Measurements from ENCODE around the gene FBXL12. TPM values are rescaled to one million over a fixed set of nuclear protein-coding genes. Genes with fewer than 3 reads are reported as not detected.

Gene FBXL12
- total and polyA plus RNA-seq, 2 of the 4 experiments (the other 2 are of a cell fraction): 8.1 to 42.6 TPM

DNA sequence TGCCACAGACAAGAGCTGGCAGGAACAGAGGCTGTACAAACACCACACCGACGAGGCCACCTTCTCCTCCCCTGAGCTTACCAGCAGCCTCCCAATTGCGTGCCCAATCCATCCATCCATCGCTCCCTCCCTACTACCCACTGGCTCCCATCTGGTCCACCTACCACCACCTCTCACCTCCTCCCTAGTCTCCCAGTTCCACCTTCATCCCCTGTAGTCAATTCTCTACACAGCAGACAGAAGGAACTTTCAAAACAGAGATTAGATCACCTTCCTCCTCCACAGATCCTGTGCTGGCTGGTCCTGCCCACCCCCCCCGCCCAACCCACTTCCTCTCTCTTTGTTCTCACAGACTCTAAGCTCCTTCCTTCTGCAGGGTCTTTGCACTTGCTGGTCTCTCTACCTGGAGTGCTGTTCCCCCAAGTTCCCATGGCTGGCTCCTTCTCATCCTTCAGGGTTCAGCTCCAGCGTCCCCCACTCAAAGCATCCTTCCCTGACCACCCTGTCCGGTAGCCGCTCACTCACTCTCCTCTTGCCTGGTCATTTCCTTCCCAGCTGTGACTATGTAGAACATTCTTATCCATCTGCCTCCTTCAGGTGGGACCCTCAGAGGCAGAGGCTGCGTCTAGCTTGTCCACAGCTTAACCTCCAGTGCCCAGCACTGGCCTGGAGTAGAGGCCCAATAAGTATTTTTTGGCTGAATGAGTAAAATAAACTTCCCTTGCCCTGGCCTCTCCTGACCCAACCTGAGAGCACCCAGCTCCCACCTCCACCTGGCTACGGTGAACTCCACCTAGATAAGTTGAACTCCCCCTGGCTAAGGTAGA, 39.3 kb upstream of the FBXL12 start:
- H4K5ac ChIP-seq (ENCODE audit: low read depth, low read length): no peak overlapping the region
- H3K4me1 ChIP-seq (ENCODE audit: control insufficient read depth, insufficient read depth, low read length): no peaks in the 10 kb centered on the region
- no TSS peak for BruUV-seq (replicated peaks)
- no peak overlapping the region for H3K4ac ChIP-seq (ENCODE audit: low read depth, low read length)
- WGBS, 2 experiments (ENCODE audit: extremely low coverage in 2 of 2, insufficient read length in 1 of 2): 90% methylated on average over 5 of the region's 10 CpGs; no CpG with 5 or more reads in 1 of the 2 experiments
- dilution Hi-C loops (cut with HindIII; ENCODE audit: low sequenced_read_pairs, unreplicated experiment) (no loop called here), intact Hi-C loops (cut with micrococcal nuclease) (no loop called here), in situ Hi-C loops (cut with MboI; ENCODE audit: low sequenced_read_pairs) (no loop called here)
- no peaks in the 10 kb centered on the region for H3K79me1 ChIP-seq (ENCODE audit: low read depth in 1 of 2, low read length in 2 of 2)
- no peaks in the 10 kb centered on the region for H3K27me3 ChIP-seq (ENCODE audit: control insufficient read depth, insufficient read depth, low read length)
- DNase-seq (no peak), ATAC-seq (ENCODE audit: low read depth) (no peak)
- H4K20me1 ChIP-seq (ENCODE audit: insufficient read depth, low read length): no peaks in the 10 kb centered on the region
- no peaks in the 10 kb centered on the region for H3K9me3 ChIP-seq (ENCODE audit: control insufficient read depth, insufficient read depth, low read length)
- H3K4me2 ChIP-seq (ENCODE audit: low read depth, low read length): no peak overlapping the region
- H2BK120ac ChIP-seq (ENCODE audit: low read depth, low read length): no peak overlapping the region
- H2BK5ac ChIP-seq (ENCODE audit: low read depth, low read length, poor library complexity, severe bottlenecking): no peak overlapping the region
- H3K14ac ChIP-seq (replicated peaks; ENCODE audit: low read depth, low read length): no peak overlapping the region
- no peak overlapping the region for H3K23ac ChIP-seq (ENCODE audit: low read depth, low read length)
- CTCF ChIA-PET: no interaction called here
- no peak overlapping the region for H3K9ac ChIP-seq (ENCODE audit: low read depth, low read length)
- H4K91ac ChIP-seq (ENCODE audit: insufficient read depth, low read depth, low read length): no peak overlapping the region
- no peak overlapping the region for H2AFZ ChIP-seq (replicated peaks; ENCODE audit: low read length, poor library complexity)
- no peak overlapping the region for H3K18ac ChIP-seq (ENCODE audit: low read depth, low read length)
- POLR2A ChIA-PET (ENCODE audit: unreplicated experiment): no interaction called here
- H2AK9ac ChIP-seq (replicated peaks; ENCODE audit: low read depth, low read length, poor library complexity): no peak overlapping the region
- no peak overlapping the region for H3K56ac ChIP-seq (ENCODE audit: extremely low read depth, insufficient read depth, low read length)
- TF ChIP-seq POLR2A (IDR thresholded peaks at IDR 0.05; ENCODE audit: low read depth, low read length) (no peak), SMC3 (IDR thresholded peaks at IDR 0.05; ENCODE audit: low read depth, low read length) (no peak), BHLHE40 (IDR thresholded peaks at IDR 0.05; ENCODE audit: low read depth, low read length) (no peak), NFE2L2 (IDR thresholded peaks at IDR 0.05; ENCODE audit: low read depth, low read length) (no peak), RCOR1 (IDR thresholded peaks at IDR 0.05; ENCODE audit: insufficient replicate concordance, low read length) (no peak), CHD1 (IDR thresholded peaks at IDR 0.05; ENCODE audit: low read depth, low read length) (no peak)
- TF ChIP-seq, protein P1, sequence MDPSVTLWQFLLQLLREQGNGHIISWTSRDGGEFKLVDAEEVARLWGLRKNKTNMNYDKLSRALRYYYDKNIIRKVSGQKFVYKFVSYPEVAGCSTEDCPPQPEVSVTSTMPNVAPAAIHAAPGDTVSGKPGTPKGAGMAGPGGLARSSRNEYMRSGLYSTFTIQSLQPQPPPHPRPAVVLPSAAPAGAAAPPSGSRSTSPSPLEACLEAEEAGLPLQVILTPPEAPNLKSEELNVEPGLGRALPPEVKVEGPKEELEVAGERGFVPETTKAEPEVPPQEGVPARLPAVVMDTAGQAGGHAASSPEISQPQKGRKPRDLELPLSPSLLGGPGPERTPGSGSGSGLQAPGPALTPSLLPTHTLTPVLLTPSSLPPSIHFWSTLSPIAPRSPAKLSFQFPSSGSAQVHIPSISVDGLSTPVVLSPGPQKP (IDR thresholded peaks at IDR 0.05; ENCODE audit: borderline replicate concordance, low read depth, low read length): no peak
- TF ChIP-seq, protein P2, sequence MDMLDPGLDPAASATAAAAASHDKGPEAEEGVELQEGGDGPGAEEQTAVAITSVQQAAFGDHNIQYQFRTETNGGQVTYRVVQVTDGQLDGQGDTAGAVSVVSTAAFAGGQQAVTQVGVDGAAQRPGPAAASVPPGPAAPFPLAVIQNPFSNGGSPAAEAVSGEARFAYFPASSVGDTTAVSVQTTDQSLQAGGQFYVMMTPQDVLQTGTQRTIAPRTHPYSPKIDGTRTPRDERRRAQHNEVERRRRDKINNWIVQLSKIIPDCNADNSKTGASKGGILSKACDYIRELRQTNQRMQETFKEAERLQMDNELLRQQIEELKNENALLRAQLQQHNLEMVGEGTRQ (IDR thresholded peaks at IDR 0.05; ENCODE audit: low read depth, low read length): no peak
- H3K36me3 ChIP-seq (ENCODE audit: control insufficient read depth, insufficient read depth, low read length): peaks cover 5% of the 10 kb centered on the region; the same call in 1 of the 2 replicates
- H3K9me1 ChIP-seq (ENCODE audit: insufficient read depth, low read length): 0 out of 2 replicates have a peak, but pooled peaks cover 3% of the 10 kb centered on the region
- no peak overlapping the region for H3K27ac ChIP-seq (ENCODE audit: insufficient read depth, low read length)
- no peak overlapping the region for H4K8ac ChIP-seq (ENCODE audit: low read depth in 2 of 2, low read length in 2 of 2)
- H2AK5ac ChIP-seq (ENCODE audit: low read depth, low read length): no peak overlapping the region
- H2BK20ac ChIP-seq (ENCODE audit: low read depth, low read length): no peak overlapping the region
- H3K4me3 ChIP-seq (ENCODE audit: insufficient read depth, low read depth, low read length): no peak overlapping the region
- no peak overlapping the region for H2BK15ac ChIP-seq (ENCODE audit: low read depth, low read length)
